ENCODE data around the gene ARFGEF2.

DNA sequence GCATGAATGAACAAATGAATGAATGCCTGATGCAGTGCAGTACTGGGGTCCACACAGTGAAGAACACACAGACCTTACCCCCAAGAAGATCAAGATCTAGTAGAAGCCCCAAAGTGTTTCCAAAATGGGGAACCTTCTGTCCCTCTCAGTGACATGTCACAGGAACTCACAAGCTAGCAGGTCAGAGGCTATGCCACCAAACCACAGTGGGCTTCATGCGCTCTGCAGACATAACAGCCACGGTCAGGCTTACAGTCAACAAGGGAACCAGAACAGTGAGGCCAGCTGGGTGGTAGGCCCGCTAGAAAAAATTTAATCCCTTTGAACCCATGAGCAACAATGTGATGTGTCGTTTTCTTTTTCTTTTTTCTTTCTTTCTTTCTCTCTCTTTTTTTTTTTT lies 20.2 kb upstream of the ARFGEF2 start:
- TF ChIP-seq, protein P1, sequence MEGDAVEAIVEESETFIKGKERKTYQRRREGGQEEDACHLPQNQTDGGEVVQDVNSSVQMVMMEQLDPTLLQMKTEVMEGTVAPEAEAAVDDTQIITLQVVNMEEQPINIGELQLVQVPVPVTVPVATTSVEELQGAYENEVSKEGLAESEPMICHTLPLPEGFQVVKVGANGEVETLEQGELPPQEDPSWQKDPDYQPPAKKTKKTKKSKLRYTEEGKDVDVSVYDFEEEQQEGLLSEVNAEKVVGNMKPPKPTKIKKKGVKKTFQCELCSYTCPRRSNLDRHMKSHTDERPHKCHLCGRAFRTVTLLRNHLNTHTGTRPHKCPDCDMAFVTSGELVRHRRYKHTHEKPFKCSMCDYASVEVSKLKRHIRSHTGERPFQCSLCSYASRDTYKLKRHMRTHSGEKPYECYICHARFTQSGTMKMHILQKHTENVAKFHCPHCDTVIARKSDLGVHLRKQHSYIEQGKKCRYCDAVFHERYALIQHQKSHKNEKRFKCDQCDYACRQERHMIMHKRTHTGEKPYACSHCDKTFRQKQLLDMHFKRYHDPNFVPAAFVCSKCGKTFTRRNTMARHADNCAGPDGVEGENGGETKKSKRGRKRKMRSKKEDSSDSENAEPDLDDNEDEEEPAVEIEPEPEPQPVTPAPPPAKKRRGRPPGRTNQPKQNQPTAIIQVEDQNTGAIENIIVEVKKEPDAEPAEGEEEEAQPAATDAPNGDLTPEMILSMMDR (IDR thresholded peaks at IDR 0.05) = no peak
- no peak for TF ChIP-seq POLR2A (IDR thresholded peaks at IDR 0.05)
